ENCODE data around the gene ZBTB4.

The ZBTB4 gene

DNA sequence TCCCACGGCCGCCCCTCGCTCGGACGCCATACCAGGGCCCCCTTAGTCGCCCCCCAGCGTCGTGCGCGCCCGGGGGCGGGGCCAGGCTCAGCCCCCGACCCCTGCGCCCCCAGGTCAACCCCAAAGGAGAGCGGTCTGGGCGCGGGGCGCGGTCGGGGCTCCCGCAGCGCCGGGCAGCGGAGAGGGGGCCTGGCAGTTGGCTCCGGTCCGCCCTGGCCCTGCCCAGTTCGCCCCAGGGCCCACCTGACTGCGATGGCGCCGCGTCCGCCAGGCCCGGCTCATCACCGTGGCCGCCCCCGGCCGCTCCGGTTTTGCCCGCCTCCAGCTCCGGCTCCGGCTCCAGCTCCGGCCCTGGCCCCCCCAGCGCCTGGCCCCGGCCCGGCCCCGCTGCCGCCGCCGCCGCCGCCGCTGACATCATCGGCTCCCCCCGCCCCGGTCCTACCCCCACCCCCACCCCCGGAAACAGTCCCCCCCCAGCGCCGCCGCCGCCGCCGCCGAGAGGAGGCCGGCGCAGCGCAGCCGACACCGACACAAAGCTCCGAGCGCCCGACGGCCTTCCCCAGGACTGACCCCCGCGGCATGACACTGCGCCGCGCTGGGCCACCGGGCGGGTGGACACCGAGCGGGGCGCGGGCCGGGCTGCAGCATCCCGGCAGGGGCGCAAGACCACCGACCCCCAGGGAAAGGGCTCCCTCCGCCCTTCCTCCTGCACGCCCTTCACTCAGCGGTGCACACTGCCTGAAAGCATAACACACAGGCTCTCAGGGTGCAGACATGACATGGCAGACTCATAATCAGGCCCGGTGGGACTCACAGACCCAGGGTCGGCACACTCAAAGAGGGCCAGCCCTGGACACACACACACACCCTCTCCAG, at the start of gene ZBTB4:
TSS of gene ZBTB4 (minus strand) at position 419 of the 876 bp plus-strand sequence. CDS start 12,830 bp downstream, outside the sequence.
- DNase-seq: peak in 2 of 3 donors; percentile 55 to 70

- DNase-seq: no peak
Observed at GRCh38 chr17:7528842-7529241, 49.4 kb upstream of the ZBTB4 start.

DNA sequence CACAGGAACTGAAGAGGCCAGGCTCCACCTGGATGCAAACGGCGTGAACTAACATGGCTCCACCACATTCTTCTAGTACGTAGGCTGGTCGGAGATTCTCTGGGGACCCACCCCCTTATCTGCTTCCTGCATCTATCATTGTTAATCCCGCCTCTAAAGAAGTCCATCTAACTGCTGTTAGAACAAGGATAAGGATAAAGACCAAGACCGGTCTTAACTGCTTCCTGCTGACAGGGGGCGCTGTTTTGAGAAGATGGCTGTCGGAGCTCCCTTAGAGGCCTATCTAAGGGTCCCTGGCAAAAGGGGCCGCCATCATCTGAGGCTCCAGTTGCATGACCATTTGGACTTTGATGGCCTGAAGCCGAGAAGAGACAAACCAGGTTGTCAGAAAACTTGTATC, 43.6 kb upstream of the ZBTB4 start:
- DNase-seq: peak; percentile 49 to 58 (median 58)

- peak; percentile 73 to 75 (median 74) for DNase-seq
Observed at GRCh38 chr17:7515911-7516610, 36.6 kb upstream of the ZBTB4 start.

GRCh38 chr17:7513850-7514419, 34.5 kb upstream of the ZBTB4 start:
- no peak for DNase-seq

GRCh38 chr17:7512824-7513540, 33.6 kb upstream of the ZBTB4 start:
- peak in 1 of 3 donors; percentile 7 for DNase-seq

- no peak for DNase-seq
Observed at GRCh38 chr17:7512105-7512504, 32.7 kb upstream of the ZBTB4 start.

- DNase-seq: no peak
Observed at GRCh38 chr17:7511108-7511507, 31.7 kb upstream of the ZBTB4 start.

GRCh38 chr17:7509937-7510336, 30.5 kb upstream of the ZBTB4 start:
- no peak for DNase-seq

DNA sequence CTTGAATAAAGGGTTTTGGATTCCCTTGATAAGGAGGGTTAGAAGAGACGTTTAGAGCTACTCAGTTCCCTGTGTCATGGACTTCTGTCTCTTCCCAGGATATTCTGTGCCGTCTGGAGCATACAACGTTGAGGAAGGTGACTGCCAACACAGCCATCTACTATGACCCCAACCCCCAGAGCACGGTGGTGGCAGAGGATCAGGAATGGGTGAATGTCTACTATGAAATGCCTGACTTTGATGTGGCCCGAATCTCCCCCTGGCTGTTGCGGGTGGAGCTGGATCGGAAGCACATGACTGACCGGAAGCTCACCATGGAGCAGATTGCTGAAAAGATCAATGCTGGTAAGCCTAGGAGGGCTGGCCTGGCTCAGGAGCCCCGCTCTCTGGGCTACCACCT, 29.4 kb upstream of the ZBTB4 start:
- DNase-seq: no peak

- no peak for DNase-seq
Observed at GRCh38 chr17:7508145-7508544, 28.7 kb upstream of the ZBTB4 start.

DNA sequence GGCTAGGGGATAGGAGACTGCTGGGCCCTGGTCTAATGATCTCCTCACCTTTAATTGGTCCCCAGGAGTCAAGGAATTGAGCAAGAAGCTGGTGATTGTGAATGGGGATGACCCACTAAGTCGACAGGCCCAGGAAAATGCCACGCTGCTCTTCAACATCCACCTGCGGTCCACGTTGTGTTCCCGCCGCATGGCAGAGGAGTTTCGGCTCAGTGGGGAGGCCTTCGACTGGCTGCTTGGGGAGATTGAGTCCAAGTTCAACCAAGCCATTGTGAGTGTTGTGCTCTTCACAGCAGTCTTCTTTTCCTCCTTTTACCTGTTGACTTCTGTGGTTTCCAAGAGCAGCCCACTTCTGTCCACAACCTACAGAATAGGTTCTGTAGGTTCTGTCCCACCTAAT, 24.1 kb upstream of the ZBTB4 start:
- DNase-seq: no peak

GRCh38 chr17:7502987-7503386, 23.6 kb upstream of the ZBTB4 start:
- DNase-seq: peak in 2 of 3 donors; percentile 21 to 40

DNA sequence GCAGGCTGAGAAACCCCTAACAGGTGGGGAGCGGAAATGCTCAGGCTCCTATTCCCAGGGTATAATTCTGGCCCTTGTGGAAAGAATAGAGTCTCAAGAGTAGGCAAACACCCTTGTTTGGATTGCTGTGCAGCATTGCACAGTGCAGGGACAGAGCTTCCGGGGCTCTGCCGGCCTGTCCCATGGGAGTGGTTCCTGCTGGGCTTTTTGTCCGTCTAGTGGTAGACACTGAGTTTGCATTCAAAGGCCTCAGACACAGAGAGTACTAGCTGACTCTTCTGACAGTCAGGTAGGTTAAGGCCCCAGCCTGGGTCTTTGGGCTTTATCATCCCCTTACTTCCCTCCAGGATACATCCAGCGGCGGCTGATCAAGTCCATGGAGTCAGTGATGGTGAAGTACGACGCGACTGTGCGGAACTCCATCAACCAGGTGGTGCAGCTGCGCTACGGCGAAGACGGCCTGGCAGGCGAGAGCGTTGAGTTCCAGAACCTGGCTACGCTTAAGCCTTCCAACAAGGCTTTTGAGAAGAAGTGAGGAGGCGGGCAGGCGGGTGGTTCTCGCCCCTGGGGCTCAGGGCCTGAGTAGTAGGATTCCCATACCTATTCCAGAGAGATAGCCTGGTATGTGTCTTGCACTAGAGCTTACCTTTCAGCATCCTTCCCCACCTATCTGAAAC, 22.9 kb upstream of the ZBTB4 start:
- no peak for DNase-seq

DNA sequence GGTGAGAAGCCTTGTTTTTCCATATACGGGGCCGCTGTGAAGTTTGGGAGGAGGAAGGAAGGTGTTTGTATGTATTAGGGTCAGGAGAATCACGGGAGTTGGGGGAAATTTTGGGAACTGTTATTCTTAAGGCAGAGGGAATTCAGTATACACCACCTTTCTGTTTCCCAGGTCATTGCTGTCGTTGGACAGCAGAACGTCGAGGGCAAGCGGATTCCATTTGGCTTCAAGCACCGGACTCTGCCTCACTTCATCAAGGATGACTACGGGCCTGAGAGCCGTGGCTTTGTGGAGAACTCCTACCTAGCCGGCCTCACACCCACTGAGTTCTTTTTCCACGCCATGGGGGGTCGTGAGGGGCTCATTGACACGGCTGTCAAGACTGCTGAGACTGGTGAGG, 22.3 kb upstream of the ZBTB4 start:
- DNase-seq: no peak

GRCh38 chr17:7499161-7499560, 19.7 kb upstream of the ZBTB4 start:
- DNase-seq: no peak

DNA sequence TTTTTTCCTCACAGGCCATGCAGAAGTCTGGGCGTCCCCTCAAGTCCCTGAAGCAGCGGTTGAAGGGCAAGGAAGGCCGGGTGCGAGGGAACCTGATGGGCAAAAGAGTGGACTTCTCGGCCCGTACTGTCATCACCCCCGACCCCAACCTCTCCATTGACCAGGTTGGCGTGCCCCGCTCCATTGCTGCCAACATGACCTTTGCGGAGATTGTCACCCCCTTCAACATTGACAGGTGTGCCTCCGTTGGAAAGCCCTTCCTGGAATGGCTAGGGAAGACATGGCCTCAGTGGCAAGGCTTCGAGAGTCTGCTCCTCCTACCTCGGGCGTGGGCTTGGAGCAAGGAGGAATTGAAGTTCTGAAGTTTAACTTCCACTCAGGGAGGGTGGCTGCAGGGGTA, 18.2 kb upstream of the ZBTB4 start:
- DNase-seq: no peak

- no peak for DNase-seq
Observed at GRCh38 chr17:7497228-7497627, 17.8 kb upstream of the ZBTB4 start.

GRCh38 chr17:7496470-7497183, 17.2 kb upstream of the ZBTB4 start:
- DNase-seq: no peak

DNA sequence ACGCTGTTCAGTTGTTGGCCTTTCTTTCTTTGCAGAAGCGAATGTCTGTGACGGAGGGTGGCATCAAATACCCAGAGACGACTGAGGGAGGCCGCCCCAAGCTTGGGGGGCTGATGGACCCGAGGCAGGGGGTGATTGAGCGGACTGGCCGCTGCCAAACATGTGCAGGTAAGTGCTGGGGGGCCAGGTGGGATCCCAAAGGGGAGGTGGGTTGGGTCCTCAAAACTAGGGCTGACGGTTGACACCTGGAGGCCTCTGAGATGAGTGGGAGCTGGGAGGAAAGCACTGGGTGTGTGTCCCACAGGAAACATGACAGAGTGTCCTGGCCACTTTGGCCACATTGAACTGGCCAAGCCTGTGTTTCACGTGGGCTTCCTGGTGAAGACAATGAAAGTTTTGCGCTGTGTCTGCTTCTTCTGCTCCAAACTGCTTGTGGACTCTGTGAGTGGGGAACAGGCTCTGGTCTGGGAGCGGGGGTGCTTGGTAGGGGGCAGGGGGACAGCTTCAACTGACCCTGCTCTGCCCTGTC, 16.5 kb upstream of the ZBTB4 start:
- DNase-seq: no peak

- no peak for DNase-seq
Observed at GRCh38 chr17:7493941-7494340, 14.5 kb upstream of the ZBTB4 start.

DNA sequence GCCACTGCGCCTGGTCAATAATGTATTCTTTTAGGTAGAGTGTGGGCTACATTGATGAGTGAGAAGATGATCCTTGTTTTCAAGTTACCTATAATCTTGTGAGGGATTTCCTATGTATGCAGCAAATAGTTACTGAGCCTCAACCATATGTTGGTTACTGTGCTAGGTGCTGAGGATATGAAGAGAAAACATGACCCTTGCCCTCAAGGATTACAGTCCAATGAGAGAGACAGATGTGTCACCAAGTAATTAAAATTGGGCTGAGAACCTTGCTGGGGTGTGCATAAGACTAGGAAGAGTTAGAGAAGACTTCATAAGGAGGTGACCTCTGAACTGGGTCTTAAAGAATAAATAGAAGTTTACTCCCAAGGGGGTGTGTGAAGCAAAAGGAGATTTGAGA, 12.2 kb upstream of the ZBTB4 start:
- no peak for DNase-seq
